Keratinocyte (primary cell): ENCODE results near the gene FXYD2.

ENCODE experiments used
- EZH2 ChIP-seq: IDR thresholded peaks from one replicate; pipeline ENCODE4 v1.6.1; 2012; ENCODE audit warnings: inconsistent platforms, mild to moderate bottlenecking, low read length, moderate library complexity
- TF ChIP-seq, protein P1 (sequence below), 3 experiments: IDR thresholded peaks in 1 of 3; conservative IDR thresholded peaks in 1 of 3; optimal IDR thresholded peaks in 1 of 3; 2 replicates in 2 of 3; 3 replicates in 1 of 3; pipeline versions ENCODE3 to v1.5.1; 2011; ENCODE audit warnings: low read length in 3 of 3, mild to moderate bottlenecking in 3 of 3, moderate library complexity in 2 of 3, control low read depth in 1 of 3, inconsistent platforms in 1 of 3; ENCODE audit not compliant: insufficient read depth in 2 of 3; ENCODE audit errors: extremely low read depth in 1 of 3

DNA sequence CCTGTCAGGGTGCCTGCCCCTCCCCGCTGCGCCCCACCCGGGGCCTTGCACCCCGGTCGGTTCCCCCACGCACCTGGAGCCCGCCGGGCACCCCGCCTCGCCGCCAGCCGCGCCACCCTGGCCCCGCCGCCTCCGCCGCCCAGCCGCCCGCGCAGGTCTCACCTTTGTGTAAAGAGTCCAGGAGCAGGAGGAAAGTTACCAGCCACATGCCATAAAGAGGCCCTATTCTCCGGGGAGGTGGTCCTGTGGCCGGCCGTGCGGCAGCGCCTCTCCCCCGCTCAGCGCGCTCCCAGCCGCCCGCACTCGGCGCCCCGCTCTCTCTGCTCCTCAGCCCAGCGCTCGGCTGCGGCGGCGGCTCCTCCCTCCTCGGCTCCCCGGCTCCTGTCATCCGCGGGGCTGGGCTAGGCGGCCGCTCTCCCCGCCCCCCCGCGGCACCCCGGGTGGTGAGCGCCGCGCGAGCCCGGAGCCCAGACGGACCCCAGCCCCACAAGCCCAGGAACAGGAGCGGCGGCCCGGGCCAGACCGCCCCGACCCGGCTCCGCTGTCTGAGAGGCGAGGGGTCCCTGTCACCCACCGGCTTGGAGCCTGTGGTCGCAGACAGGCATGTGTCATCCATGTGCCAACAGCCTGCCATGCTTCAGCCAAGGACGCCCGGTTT is 27.5 kb downstream of the FXYD2 start, which contains the start of gene DSCAML1:
- TF ChIP-seq, protein P1, sequence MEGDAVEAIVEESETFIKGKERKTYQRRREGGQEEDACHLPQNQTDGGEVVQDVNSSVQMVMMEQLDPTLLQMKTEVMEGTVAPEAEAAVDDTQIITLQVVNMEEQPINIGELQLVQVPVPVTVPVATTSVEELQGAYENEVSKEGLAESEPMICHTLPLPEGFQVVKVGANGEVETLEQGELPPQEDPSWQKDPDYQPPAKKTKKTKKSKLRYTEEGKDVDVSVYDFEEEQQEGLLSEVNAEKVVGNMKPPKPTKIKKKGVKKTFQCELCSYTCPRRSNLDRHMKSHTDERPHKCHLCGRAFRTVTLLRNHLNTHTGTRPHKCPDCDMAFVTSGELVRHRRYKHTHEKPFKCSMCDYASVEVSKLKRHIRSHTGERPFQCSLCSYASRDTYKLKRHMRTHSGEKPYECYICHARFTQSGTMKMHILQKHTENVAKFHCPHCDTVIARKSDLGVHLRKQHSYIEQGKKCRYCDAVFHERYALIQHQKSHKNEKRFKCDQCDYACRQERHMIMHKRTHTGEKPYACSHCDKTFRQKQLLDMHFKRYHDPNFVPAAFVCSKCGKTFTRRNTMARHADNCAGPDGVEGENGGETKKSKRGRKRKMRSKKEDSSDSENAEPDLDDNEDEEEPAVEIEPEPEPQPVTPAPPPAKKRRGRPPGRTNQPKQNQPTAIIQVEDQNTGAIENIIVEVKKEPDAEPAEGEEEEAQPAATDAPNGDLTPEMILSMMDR (optimal IDR thresholded peaks at IDR 0.05 in 1 of 3, IDR thresholded peaks at IDR 0.05 in 1 of 3, conservative IDR thresholded peaks at IDR 0.05 in 1 of 3; ENCODE audit: extremely low read depth in 1 of 3, insufficient read depth in 2 of 3, low read length in 3 of 3) = no peak
- TF ChIP-seq EZH2 = peak; percentile 85
